ENCODE results near the gene CDC42BPB.

- TF ChIP-seq CTCF (IDR thresholded peaks at IDR 0.05; ENCODE audit: insufficient read depth, low read length, poor library complexity, severe bottlenecking) (peak; percentile 87), EZH2phosphoT487 (conservative IDR thresholded peaks at IDR 0.05; ENCODE audit: low read length) (no peak)
Observed at GRCh38 chr14:103104654-103105452, 47.5 kb upstream of the CDC42BPB start.

Measured in SU-DHL-6 (cell line).